ENCODE measurements around the gene SKOR1. TPM values are rescaled to one million over a fixed set of nuclear protein-coding genes. Genes with fewer than 3 reads are reported as not detected.

SKOR1 gene
- total and polyA plus RNA-seq, 9 donors = 0.05 to 1.2 (median 0.88) TPM

GRCh38 chr15:67784090-67784781 is 41.1 kb upstream of the SKOR1 start:
- no peak for DNase-seq
- TF ChIP-seq CTCF (IDR thresholded peaks at IDR 0.05) (no peak), POLR2A (IDR thresholded peaks at IDR 0.05) (no peak), EP300 (IDR thresholded peaks at IDR 0.05) (no peak)
- H3K9me3 ChIP-seq = no peaks in the 10 kb centered on the region
- no peak overlapping the region for H3K4me3 ChIP-seq
- WGBS, 3 donors = 69 to 90% (median 88%) methylated on average over 4 of the region's 4 CpGs
- intact Hi-C loops (cut with DNase I) = no loop called here
- no peaks in the 10 kb centered on the region for H3K4me1 ChIP-seq (ENCODE audit: insufficient read depth)
- H3K27me3 ChIP-seq = no peaks in the 10 kb centered on the region
- no peak overlapping the region for H3K27ac ChIP-seq
- no peaks in the 10 kb centered on the region for H3K36me3 ChIP-seq

- H3K36me3 ChIP-seq = no peaks in the 10 kb centered on the region
- no peak for DNase-seq
- TF ChIP-seq POLR2A (IDR thresholded peaks at IDR 0.05) (no peak), EP300 (IDR thresholded peaks at IDR 0.05) (no peak), CTCF (IDR thresholded peaks at IDR 0.05) (no peak)
- no peak overlapping the region for H3K4me3 ChIP-seq
- H3K9me3 ChIP-seq = no peaks in the 10 kb centered on the region
- H3K27ac ChIP-seq = no peak overlapping the region
- intact Hi-C loops (cut with DNase I) = no loop called here
- no peaks in the 10 kb centered on the region for H3K4me1 ChIP-seq (ENCODE audit: insufficient read depth)
- 85 to 88% (median 85%) methylated on average over 12 of the region's 12 CpGs for WGBS, 3 donors
- no peaks in the 10 kb centered on the region for H3K27me3 ChIP-seq
These were observed 40.4 kb upstream of the SKOR1 start for GRCh38 chr15:67784856-67785430.

GRCh38 chr15:67785431-67785830 is 39.9 kb upstream of the SKOR1 start:
- TF ChIP-seq EP300 (IDR thresholded peaks at IDR 0.05) = no peak
- no peak for TF ChIP-seq POLR2A (IDR thresholded peaks at IDR 0.05)
- TF ChIP-seq CTCF (IDR thresholded peaks at IDR 0.05) = no peak
- H3K36me3 ChIP-seq = no peaks in the 10 kb centered on the region
- intact Hi-C loops (cut with DNase I) = no loop called here
- H3K9me3 ChIP-seq = no peaks in the 10 kb centered on the region
- no peaks in the 10 kb centered on the region for H3K27me3 ChIP-seq
- no peak overlapping the region for H3K27ac ChIP-seq
- H3K4me3 ChIP-seq = no peak overlapping the region
- no peaks in the 10 kb centered on the region for H3K4me1 ChIP-seq (ENCODE audit: insufficient read depth)
- 68 to 76% (median 75%) methylated on average over 5 of the region's 5 CpGs for WGBS, 3 donors
- no peak for DNase-seq

GRCh38 chr15:67786646-67787045 is 38.7 kb upstream of the SKOR1 start:
- intact Hi-C loops (cut with DNase I) = no loop called here
- Histone ChIP-seq H3K27ac (no peak overlapping the region), H3K9me3 (no peaks in the 10 kb centered on the region), H3K4me3 (no peak overlapping the region), H3K36me3 (no peaks in the 10 kb centered on the region), H3K4me1 (ENCODE audit: insufficient read depth) (no peaks in the 10 kb centered on the region), H3K27me3 (no peaks in the 10 kb centered on the region)
- TF ChIP-seq EP300 (IDR thresholded peaks at IDR 0.05) = no peak
- no peak for TF ChIP-seq POLR2A (IDR thresholded peaks at IDR 0.05)
- TF ChIP-seq CTCF (IDR thresholded peaks at IDR 0.05) = no peak
- 94 to 99% (median 97%) methylated on average over 4 of the region's 4 CpGs for WGBS, 3 donors
- DNase-seq = no peak
